ENCODE results near the gene CBFA2T2.

The CBFA2T2 gene

GRCh38 chr20:33655164-33655563 is 165.3 kb downstream of the CBFA2T2 start:
- Histone ChIP-seq H3K9ac (ENCODE audit: low read length) (no peak overlapping the region), H3K27me3 (ENCODE audit: control insufficient read depth, insufficient read depth, low read length) (no peaks in the 10 kb centered on the region), H3K4me1 (ENCODE audit: control insufficient read depth, insufficient read depth, low read length) (peaks cover 55% of the 10 kb centered on the region), H3K9me3 (ENCODE audit: control insufficient read depth, low read length) (no peaks in the 10 kb centered on the region), H3K4me3 (ENCODE audit: low read length) (no peak overlapping the region), H3K36me3 (ENCODE audit: control insufficient read depth, insufficient read depth, low read length) (no peaks in the 10 kb centered on the region)

- Histone ChIP-seq H3K4me1 (ENCODE audit: control insufficient read depth, insufficient read depth, low read length) (peaks cover 49% of the 10 kb centered on the region), H3K27me3 (ENCODE audit: control insufficient read depth, insufficient read depth, low read length) (no peaks in the 10 kb centered on the region), H3K36me3 (ENCODE audit: control insufficient read depth, insufficient read depth, low read length) (no peaks in the 10 kb centered on the region), H3K9me3 (ENCODE audit: control insufficient read depth, low read length) (no peaks in the 10 kb centered on the region), H3K4me3 (ENCODE audit: low read length) (no peak overlapping the region), H3K9ac (ENCODE audit: low read length) (no peak overlapping the region)
These were observed 166.3 kb downstream of the CBFA2T2 start for GRCh38 chr20:33656010-33656782.

GRCh38 chr20:33656783-33657703 is 167.1 kb downstream of the CBFA2T2 start:
- no peaks in the 10 kb centered on the region for H3K36me3 ChIP-seq (ENCODE audit: control insufficient read depth, insufficient read depth, low read length)
- no peak overlapping the region for H3K4me3 ChIP-seq (ENCODE audit: low read length)
- no peaks in the 10 kb centered on the region for H3K27me3 ChIP-seq (ENCODE audit: control insufficient read depth, insufficient read depth, low read length)
- H3K9ac ChIP-seq (ENCODE audit: low read length), result no peak overlapping the region
- peaks cover 41% of the 10 kb centered on the region for H3K4me1 ChIP-seq (ENCODE audit: control insufficient read depth, insufficient read depth, low read length)
- no peaks in the 10 kb centered on the region for H3K9me3 ChIP-seq (ENCODE audit: control insufficient read depth, low read length)

GRCh38 chr20:33657704-33658095 is 167.8 kb downstream of the CBFA2T2 start:
- no peaks in the 10 kb centered on the region for H3K27me3 ChIP-seq (ENCODE audit: control insufficient read depth, insufficient read depth, low read length)
- no peaks in the 10 kb centered on the region for H3K36me3 ChIP-seq (ENCODE audit: control insufficient read depth, insufficient read depth, low read length)
- H3K4me1 ChIP-seq (ENCODE audit: control insufficient read depth, insufficient read depth, low read length), result peaks cover 39% of the 10 kb centered on the region
- H3K9ac ChIP-seq (ENCODE audit: low read length), result no peak overlapping the region
- no peak overlapping the region for H3K4me3 ChIP-seq (ENCODE audit: low read length)
- no peaks in the 10 kb centered on the region for H3K9me3 ChIP-seq (ENCODE audit: control insufficient read depth, low read length)

- Histone ChIP-seq H3K36me3 (ENCODE audit: control insufficient read depth, insufficient read depth, low read length) (no peaks in the 10 kb centered on the region), H3K4me1 (ENCODE audit: control insufficient read depth, insufficient read depth, low read length) (peaks cover 37% of the 10 kb centered on the region), H3K9ac (ENCODE audit: low read length) (no peak overlapping the region), H3K9me3 (ENCODE audit: control insufficient read depth, low read length) (no peaks in the 10 kb centered on the region), H3K4me3 (ENCODE audit: low read length) (no peak overlapping the region), H3K27me3 (ENCODE audit: control insufficient read depth, insufficient read depth, low read length) (no peaks in the 10 kb centered on the region)
These were observed 168.6 kb downstream of the CBFA2T2 start for GRCh38 chr20:33658510-33658909.

- Histone ChIP-seq H3K27me3 (ENCODE audit: control insufficient read depth, insufficient read depth, low read length) (no peaks in the 10 kb centered on the region), H3K9me3 (ENCODE audit: control insufficient read depth, low read length) (no peaks in the 10 kb centered on the region), H3K9ac (ENCODE audit: low read length) (no peak overlapping the region)
These were observed 169.0 kb downstream of the CBFA2T2 start for GRCh38 chr20:33658929-33659328.

GRCh38 chr20:33659341-33660034 is 169.6 kb downstream of the CBFA2T2 start:
- Histone ChIP-seq H3K9me3 (ENCODE audit: control insufficient read depth, low read length) (no peaks in the 10 kb centered on the region), H3K36me3 (ENCODE audit: control insufficient read depth, insufficient read depth, low read length) (no peaks in the 10 kb centered on the region), H3K9ac (ENCODE audit: low read length) (no peak overlapping the region), H3K27me3 (ENCODE audit: control insufficient read depth, insufficient read depth, low read length) (no peaks in the 10 kb centered on the region), H3K4me3 (ENCODE audit: low read length) (no peak overlapping the region), H3K4me1 (ENCODE audit: control insufficient read depth, insufficient read depth, low read length) (peaks cover 34% of the 10 kb centered on the region)

More at GRCh38 chr20:33658929-33659328, 169.0 kb downstream of the CBFA2T2 start:
- Histone ChIP-seq H3K4me3 (ENCODE audit: low read length) (no peak overlapping the region), H3K36me3 (ENCODE audit: control insufficient read depth, insufficient read depth, low read length) (no peaks in the 10 kb centered on the region), H3K4me1 (ENCODE audit: control insufficient read depth, insufficient read depth, low read length) (peaks cover 34% of the 10 kb centered on the region)

- Histone ChIP-seq H3K9me3 (ENCODE audit: control insufficient read depth, low read length) (no peaks in the 10 kb centered on the region), H3K4me3 (ENCODE audit: low read length) (no peak overlapping the region), H3K36me3 (ENCODE audit: control insufficient read depth, insufficient read depth, low read length) (no peaks in the 10 kb centered on the region), H3K4me1 (ENCODE audit: control insufficient read depth, insufficient read depth, low read length) (peaks cover 28% of the 10 kb centered on the region), H3K27me3 (ENCODE audit: control insufficient read depth, insufficient read depth, low read length) (no peaks in the 10 kb centered on the region), H3K9ac (ENCODE audit: low read length) (no peak overlapping the region)
These were observed 170.3 kb downstream of the CBFA2T2 start for GRCh38 chr20:33660035-33660684.

GRCh38 chr20:33660685-33661058 is 170.8 kb downstream of the CBFA2T2 start:
- no peaks in the 10 kb centered on the region for H3K27me3 ChIP-seq (ENCODE audit: control insufficient read depth, insufficient read depth, low read length)
- H3K36me3 ChIP-seq (ENCODE audit: control insufficient read depth, insufficient read depth, low read length), result no peaks in the 10 kb centered on the region
- H3K4me1 ChIP-seq (ENCODE audit: control insufficient read depth, insufficient read depth, low read length), result peaks cover 27% of the 10 kb centered on the region
- no peak overlapping the region for H3K9ac ChIP-seq (ENCODE audit: low read length)
- H3K4me3 ChIP-seq (ENCODE audit: low read length), result no peak overlapping the region
- no peaks in the 10 kb centered on the region for H3K9me3 ChIP-seq (ENCODE audit: control insufficient read depth, low read length)

- Histone ChIP-seq H3K9ac (ENCODE audit: low read length) (peak within 1 kb of the TSS; percentile 86), H3K4me1 (ENCODE audit: control insufficient read depth, insufficient read depth, low read length) (peaks cover 26% of the 10 kb centered on the region), H3K27me3 (ENCODE audit: control insufficient read depth, insufficient read depth, low read length) (no peaks in the 10 kb centered on the region), H3K36me3 (ENCODE audit: control insufficient read depth, insufficient read depth, low read length) (no peaks in the 10 kb centered on the region), H3K4me3 (ENCODE audit: low read length) (peak within 1 kb of the TSS; percentile 62), H3K9me3 (ENCODE audit: control insufficient read depth, low read length) (no peaks in the 10 kb centered on the region)
These were observed 172.3 kb downstream of the CBFA2T2 start, which contains the start of gene C20orf144 for GRCh38 chr20:33662172-33662571. TSS of gene C20orf144 (plus strand) at chr20:33662327. CDS start at chr20:33662346, 19 bp downstream.
